SK-N-SH treated with all-trans-retinoic acid at 6 μM for 48 hours (cell line): ENCODE results near the gene UBR3.

Experiments
- ATAC-seq: fragments of 200-7000 bp; cut with Tn5 transposase; 3 replicates; pipeline ENCODE4 v1.9.1; 2020; ENCODE audit warnings: mild to moderate bottlenecking, moderate library complexity
- ARNTL ChIP-seq: fragments of 450-650 bp; formaldehyde crosslinking; IDR thresholded peaks from 2 replicates; pipeline ENCODE4 v1.5.0; 2020; ENCODE audit warnings: low read depth, mild to moderate bottlenecking, moderate library complexity, borderline replicate concordance
- BACH2 ChIP-seq: fragments of 250-450 bp; sonication (Bioruptor Pico); IDR thresholded peaks from 2 replicates; pipeline ENCODE4 v1.9.0; 2021; ENCODE audit warnings: mild to moderate bottlenecking, borderline replicate concordance
- CREB5 ChIP-seq: fragments of 250-450 bp; sonication (Bioruptor Pico); IDR thresholded peaks from 2 replicates; pipeline ENCODE4 v1.5.1; 2020; ENCODE audit warnings: low read depth, mild to moderate bottlenecking, moderate library complexity
- CSDC2 ChIP-seq: fragments of 250-450 bp; sonication (Bioruptor Pico); IDR thresholded peaks from 2 replicates; pipeline ENCODE4 v1.5.0; 2020; ENCODE audit warnings: mild to moderate bottlenecking, moderate library complexity
- CSRNP3 ChIP-seq: fragments of 250-450 bp; sonication (Bioruptor Pico); IDR thresholded peaks from 2 replicates; pipeline ENCODE4 v1.5.1; 2021; ENCODE audit warnings: mild to moderate bottlenecking, moderate library complexity
- ESRRG ChIP-seq: fragments of 250-450 bp; sonication (Bioruptor Pico); IDR thresholded peaks from 2 replicates; pipeline ENCODE4 v1.6.1; 2021; ENCODE audit warnings: mild to moderate bottlenecking
- ISL1 ChIP-seq: fragments of 250-450 bp; sonication (Bioruptor Pico); IDR thresholded peaks from 2 replicates; pipeline ENCODE4 v2.1.2; 2022; ENCODE audit warnings: mild to moderate bottlenecking, moderate library complexity
- OSR1 ChIP-seq: fragments of 250-450 bp; sonication (Bioruptor Pico); IDR thresholded peaks from 2 replicates; pipeline ENCODE4 v1.8.0; 2022; ENCODE audit warnings: moderate library complexity, mild to moderate bottlenecking, inconsistent platforms
- RARB ChIP-seq: fragments of 250-450 bp; sonication (Bioruptor Pico); IDR thresholded peaks from 2 replicates; pipeline ENCODE4 v1.8.0; 2021; ENCODE audit warnings: mild to moderate bottlenecking, moderate library complexity
- SNAI2 ChIP-seq: fragments of 250-450 bp; sonication (Bioruptor Pico); IDR thresholded peaks from 2 replicates; pipeline ENCODE4 v1.5.0; 2020; ENCODE audit warnings: mild to moderate bottlenecking, moderate library complexity
- TSHZ2 ChIP-seq: fragments of 250-450 bp; sonication (Bioruptor Pico); IDR thresholded peaks from 2 replicates; pipeline ENCODE4 v1.5.0; 2020; ENCODE audit warnings: mild to moderate bottlenecking, moderate library complexity
- ZC3H10 ChIP-seq: fragments of 250-450 bp; sonication (Bioruptor Pico); IDR thresholded peaks from 2 replicates; pipeline ENCODE4 v1.5.1; 2021; ENCODE audit warnings: mild to moderate bottlenecking, moderate library complexity
- ZFP3 ChIP-seq: fragments of 250-450 bp; sonication (Bioruptor Pico); IDR thresholded peaks from 2 replicates; pipeline ENCODE4 v1.5.0; 2020; ENCODE audit warnings: mild to moderate bottlenecking, moderate library complexity
- ZFP30 ChIP-seq: fragments of 450-650 bp; formaldehyde crosslinking; IDR thresholded peaks from 2 replicates; pipeline ENCODE4 v1.5.0; 2022; ENCODE audit warnings: mild to moderate bottlenecking, moderate library complexity
- ZNF565 ChIP-seq: fragments of 450-650 bp; formaldehyde crosslinking; conservative IDR thresholded peaks from 2 replicates; pipeline ENCODE4 v1.5.0; 2020; ENCODE audit warnings: low read depth, mild to moderate bottlenecking, moderate library complexity
- ZNF8 ChIP-seq: fragments of 450-650 bp; formaldehyde crosslinking; IDR thresholded peaks from 2 replicates; pipeline ENCODE4 v1.5.0; 2020; ENCODE audit warnings: mild to moderate bottlenecking, moderate library complexity
- TF ChIP-seq, protein P1 (sequence below): fragments of 250-450 bp; sonication (Bioruptor Pico); IDR thresholded peaks from 2 replicates; pipeline ENCODE4 v1.8.0; 2021; ENCODE audit warnings: low read depth, mild to moderate bottlenecking, moderate library complexity, borderline replicate concordance

Gene UBR3

GRCh38 chr2:170092436-170093060 is 265.3 kb downstream of the UBR3 start (continued):
- TF ChIP-seq CREB5 (CRISPR knock-in tag), result no peak
- TF ChIP-seq ZNF565 (CRISPR knock-in tag), result no peak
- TF ChIP-seq RARB (CRISPR knock-in tag), result no peak

DNA sequence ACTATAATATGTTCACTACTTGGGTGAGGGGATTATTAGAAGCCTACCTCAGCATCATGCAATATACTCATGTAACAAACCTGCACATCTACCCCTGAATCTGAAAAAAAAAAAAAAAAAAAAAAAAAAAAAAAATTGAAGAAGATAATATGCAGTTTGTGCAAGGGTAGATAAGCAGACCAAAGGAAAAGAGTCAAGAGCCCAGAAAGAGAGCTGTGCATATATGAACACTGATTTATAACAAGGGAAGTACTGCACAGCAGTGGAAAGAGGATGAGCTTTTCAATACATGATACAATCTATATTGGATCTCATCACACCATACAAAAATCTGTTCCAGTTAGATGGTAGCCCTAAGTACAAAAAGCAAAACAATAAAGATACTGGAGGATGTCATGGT is 268.1 kb downstream of the UBR3 start:
- ATAC-seq, result no peak
- TF ChIP-seq ZNF565 (CRISPR knock-in tag), result no peak
- TF ChIP-seq ZNF8, result no peak
- no peak for TF ChIP-seq ISL1 (CRISPR knock-in tag)
- no peak for TF ChIP-seq ZFP3 (CRISPR knock-in tag)

GRCh38 chr2:170098626-170099312 is 271.5 kb downstream of the UBR3 start:
- TF ChIP-seq SNAI2 (CRISPR knock-in tag) (no peak), TSHZ2 (no peak), ZNF8 (no peak), ZFP3 (CRISPR knock-in tag) (no peak), ZNF565 (CRISPR knock-in tag) (no peak), ARNTL (CRISPR knock-in tag) (no peak), ESRRG (no peak), ISL1 (CRISPR knock-in tag) (no peak), CREB5 (CRISPR knock-in tag) (no peak), ZFP30 (no peak), OSR1 (no peak), BACH2 (CRISPR knock-in tag) (no peak), RARB (CRISPR knock-in tag) (no peak), CSRNP3 (CRISPR knock-in tag) (no peak), CSDC2 (CRISPR knock-in tag) (no peak), ZC3H10 (CRISPR knock-in tag) (no peak)
- TF ChIP-seq, protein P1, sequence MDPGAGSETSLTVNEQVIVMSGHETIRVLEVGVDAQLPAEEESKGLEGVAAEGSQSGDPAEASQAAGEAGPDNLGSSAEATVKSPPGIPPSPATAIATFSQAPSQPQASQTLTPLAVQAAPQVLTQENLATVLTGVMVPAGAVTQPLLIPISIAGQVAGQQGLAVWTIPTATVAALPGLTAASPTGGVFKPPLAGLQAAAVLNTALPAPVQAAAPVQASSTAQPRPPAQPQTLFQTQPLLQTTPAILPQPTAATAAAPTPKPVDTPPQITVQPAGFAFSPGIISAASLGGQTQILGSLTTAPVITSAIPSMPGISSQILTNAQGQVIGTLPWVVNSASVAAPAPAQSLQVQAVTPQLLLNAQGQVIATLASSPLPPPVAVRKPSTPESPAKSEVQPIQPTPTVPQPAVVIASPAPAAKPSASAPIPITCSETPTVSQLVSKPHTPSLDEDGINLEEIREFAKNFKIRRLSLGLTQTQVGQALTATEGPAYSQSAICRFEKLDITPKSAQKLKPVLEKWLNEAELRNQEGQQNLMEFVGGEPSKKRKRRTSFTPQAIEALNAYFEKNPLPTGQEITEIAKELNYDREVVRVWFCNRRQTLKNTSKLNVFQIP (CRISPR knock-in tag), result no peak
- TF ChIP-seq, all 23 proteins: peak for 0
- ATAC-seq, result no peak

- no peak for TF ChIP-seq CREB5 (CRISPR knock-in tag)
- no peak for TF ChIP-seq TSHZ2
- ATAC-seq, result no peak
Observed at GRCh38 chr2:170101789-170102188, 274.5 kb downstream of the UBR3 start.
